ENCODE results near the gene MECP2.

MECP2 gene

GRCh38 chrX:154019633-154020528, 77.6 kb downstream of the MECP2 start, which contains the start of gene IRAK1:
TSS of gene IRAK1 (minus strand) at chrX:154019902. CDS start at chrX:154019812, 90 bp downstream.
- ATAC-seq: peak; percentile 50
- TF ChIP-seq, protein P1, sequence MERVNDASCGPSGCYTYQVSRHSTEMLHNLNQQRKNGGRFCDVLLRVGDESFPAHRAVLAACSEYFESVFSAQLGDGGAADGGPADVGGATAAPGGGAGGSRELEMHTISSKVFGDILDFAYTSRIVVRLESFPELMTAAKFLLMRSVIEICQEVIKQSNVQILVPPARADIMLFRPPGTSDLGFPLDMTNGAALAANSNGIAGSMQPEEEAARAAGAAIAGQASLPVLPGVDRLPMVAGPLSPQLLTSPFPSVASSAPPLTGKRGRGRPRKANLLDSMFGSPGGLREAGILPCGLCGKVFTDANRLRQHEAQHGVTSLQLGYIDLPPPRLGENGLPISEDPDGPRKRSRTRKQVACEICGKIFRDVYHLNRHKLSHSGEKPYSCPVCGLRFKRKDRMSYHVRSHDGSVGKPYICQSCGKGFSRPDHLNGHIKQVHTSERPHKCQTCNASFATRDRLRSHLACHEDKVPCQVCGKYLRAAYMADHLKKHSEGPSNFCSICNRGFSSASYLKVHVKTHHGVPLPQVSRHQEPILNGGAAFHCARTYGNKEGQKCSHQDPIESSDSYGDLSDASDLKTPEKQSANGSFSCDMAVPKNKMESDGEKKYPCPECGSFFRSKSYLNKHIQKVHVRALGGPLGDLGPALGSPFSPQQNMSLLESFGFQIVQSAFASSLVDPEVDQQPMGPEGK (CRISPR knock-in tag; IDR thresholded peaks at IDR 0.05; ENCODE audit: borderline replicate concordance): no peak
- TF ChIP-seq, protein P2, sequence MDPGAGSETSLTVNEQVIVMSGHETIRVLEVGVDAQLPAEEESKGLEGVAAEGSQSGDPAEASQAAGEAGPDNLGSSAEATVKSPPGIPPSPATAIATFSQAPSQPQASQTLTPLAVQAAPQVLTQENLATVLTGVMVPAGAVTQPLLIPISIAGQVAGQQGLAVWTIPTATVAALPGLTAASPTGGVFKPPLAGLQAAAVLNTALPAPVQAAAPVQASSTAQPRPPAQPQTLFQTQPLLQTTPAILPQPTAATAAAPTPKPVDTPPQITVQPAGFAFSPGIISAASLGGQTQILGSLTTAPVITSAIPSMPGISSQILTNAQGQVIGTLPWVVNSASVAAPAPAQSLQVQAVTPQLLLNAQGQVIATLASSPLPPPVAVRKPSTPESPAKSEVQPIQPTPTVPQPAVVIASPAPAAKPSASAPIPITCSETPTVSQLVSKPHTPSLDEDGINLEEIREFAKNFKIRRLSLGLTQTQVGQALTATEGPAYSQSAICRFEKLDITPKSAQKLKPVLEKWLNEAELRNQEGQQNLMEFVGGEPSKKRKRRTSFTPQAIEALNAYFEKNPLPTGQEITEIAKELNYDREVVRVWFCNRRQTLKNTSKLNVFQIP (CRISPR knock-in tag; IDR thresholded peaks at IDR 0.05; ENCODE audit: borderline replicate concordance, low read depth): no peak
- no peak for TF ChIP-seq SNAI2 (CRISPR knock-in tag; IDR thresholded peaks at IDR 0.05)
- TF ChIP-seq CSDC2 (CRISPR knock-in tag; IDR thresholded peaks at IDR 0.05): no peak
- no peak for TF ChIP-seq TCF4 (CRISPR knock-in tag; IDR thresholded peaks at IDR 0.05; ENCODE audit: borderline replicate concordance)
- no peak for TF ChIP-seq ZNF565 (CRISPR knock-in tag; conservative IDR thresholded peaks at IDR 0.05; ENCODE audit: low read depth)
- TF ChIP-seq ZNF8 (CRISPR knock-in tag; IDR thresholded peaks at IDR 0.05): no peak
- no peak for TF ChIP-seq OSR1 (CRISPR knock-in tag; IDR thresholded peaks at IDR 0.05)
- TF ChIP-seq ISL1 (CRISPR knock-in tag; IDR thresholded peaks at IDR 0.05): no peak
- no peak for TF ChIP-seq ARNTL (CRISPR knock-in tag; IDR thresholded peaks at IDR 0.05; ENCODE audit: borderline replicate concordance, low read depth)
- no peak for TF ChIP-seq TOX (CRISPR knock-in tag; IDR thresholded peaks at IDR 0.05; ENCODE audit: borderline replicate concordance)
- no peak for TF ChIP-seq ZNF70 (CRISPR knock-in tag; IDR thresholded peaks at IDR 0.05)
- TF ChIP-seq TSHZ2 (CRISPR knock-in tag; IDR thresholded peaks at IDR 0.05): no peak
- TF ChIP-seq CREB5 (CRISPR knock-in tag; IDR thresholded peaks at IDR 0.05; ENCODE audit: low read depth): no peak
- no peak for TF ChIP-seq PPARA (CRISPR knock-in tag; IDR thresholded peaks at IDR 0.05; ENCODE audit: borderline replicate concordance)
- TF ChIP-seq, protein P3, sequence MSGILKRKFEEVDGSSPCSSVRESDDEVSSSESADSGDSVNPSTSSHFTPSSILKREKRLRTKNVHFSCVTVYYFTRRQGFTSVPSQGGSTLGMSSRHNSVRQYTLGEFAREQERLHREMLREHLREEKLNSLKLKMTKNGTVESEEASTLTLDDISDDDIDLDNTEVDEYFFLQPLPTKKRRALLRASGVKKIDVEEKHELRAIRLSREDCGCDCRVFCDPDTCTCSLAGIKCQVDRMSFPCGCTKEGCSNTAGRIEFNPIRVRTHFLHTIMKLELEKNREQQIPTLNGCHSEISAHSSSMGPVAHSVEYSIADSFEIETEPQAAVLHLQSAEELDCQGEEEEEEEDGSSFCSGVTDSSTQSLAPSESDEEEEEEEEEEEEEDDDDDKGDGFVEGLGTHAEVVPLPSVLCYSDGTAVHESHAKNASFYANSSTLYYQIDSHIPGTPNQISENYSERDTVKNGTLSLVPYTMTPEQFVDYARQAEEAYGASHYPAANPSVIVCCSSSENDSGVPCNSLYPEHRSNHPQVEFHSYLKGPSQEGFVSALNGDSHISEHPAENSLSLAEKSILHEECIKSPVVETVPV (CRISPR knock-in tag; IDR thresholded peaks at IDR 0.05): no peak

GRCh38 chrX:154019061-154019621, 78.4 kb downstream of the MECP2 start:
- ATAC-seq: no peak
- TF ChIP-seq ESRRG (CRISPR knock-in tag; IDR thresholded peaks at IDR 0.05): no peak
- TF ChIP-seq PPARA (CRISPR knock-in tag; IDR thresholded peaks at IDR 0.05; ENCODE audit: borderline replicate concordance): no peak
- TF ChIP-seq SNAI2 (CRISPR knock-in tag; IDR thresholded peaks at IDR 0.05): no peak
- TF ChIP-seq, protein P2 (CRISPR knock-in tag; IDR thresholded peaks at IDR 0.05; ENCODE audit: borderline replicate concordance, low read depth): no peak
- TF ChIP-seq CREB5 (CRISPR knock-in tag; IDR thresholded peaks at IDR 0.05; ENCODE audit: low read depth): no peak
- no peak for TF ChIP-seq ZFP3 (CRISPR knock-in tag; IDR thresholded peaks at IDR 0.05)
- TF ChIP-seq OSR1 (CRISPR knock-in tag; IDR thresholded peaks at IDR 0.05): no peak
- TF ChIP-seq TCF4 (CRISPR knock-in tag; IDR thresholded peaks at IDR 0.05; ENCODE audit: borderline replicate concordance): no peak
- no peak for TF ChIP-seq ZNF70 (CRISPR knock-in tag; IDR thresholded peaks at IDR 0.05)
- TF ChIP-seq TSHZ2 (CRISPR knock-in tag; IDR thresholded peaks at IDR 0.05): no peak
- TF ChIP-seq GLIS3 (CRISPR knock-in tag; IDR thresholded peaks at IDR 0.05): no peak

Measured in SK-N-SH treated with all-trans-retinoic acid at 6 μM for 48 hours (cell line).